ENCODE results near the gene SLC6A6. TPM values are rescaled to one million over a fixed set of nuclear protein-coding genes. Genes with fewer than 3 reads are reported as not detected.

The SLC6A6 gene
- total and polyA plus RNA-seq, 10 of the 15 experiments (the other 5 are each of a cell fraction or from before 2014, with no cell fraction given) = 5.6 to 47.0 (median 20.2) TPM

GRCh38 chr3:14490831-14491230 lies 88.4 kb downstream of the SLC6A6 start:
- DNase-seq (ENCODE audit: low read depth, low spot score) (no peak), FAIRE-seq (no peak), ATAC-seq (no peak)
- Histone ChIP-seq H3K4me2 (ENCODE audit: control insufficient read depth, insufficient read depth) (no peak overlapping the region), H3K27ac (ENCODE audit: control insufficient read depth, insufficient read depth) (no peak overlapping the region), H3K4me3 (no peak overlapping the region), H3K4me1 (ENCODE audit: control insufficient read depth, insufficient read depth, low read length) (peaks cover 7% of the 10 kb centered on the region), H3K9ac (ENCODE audit: control insufficient read depth, insufficient read depth, low read length) (no peak overlapping the region), H2AFZ (ENCODE audit: control insufficient read depth, low read depth, low read length) (no peak overlapping the region), H3K9me3 (replicated peaks; ENCODE audit: control insufficient read depth, insufficient read depth, low read length) (no peaks in the 10 kb centered on the region), H3K27me3 (replicated peaks in 1 of 2; ENCODE audit: control insufficient read depth in 2 of 2, insufficient read depth in 2 of 2, low read length in 1 of 2) (no peaks in the 10 kb centered on the region), H3K36me3 (ENCODE audit: control insufficient read depth in 2 of 2, insufficient read depth in 2 of 2, low read length in 1 of 2) (peaks cover 0 to 8% of the 10 kb centered on the region in 2 experiments; a peak in 3 of 4 replicates), H4K20me1 (ENCODE audit: control insufficient read depth, insufficient read depth) (no peaks in the 10 kb centered on the region), H3K79me2 (ENCODE audit: control insufficient read depth, insufficient read depth, low read length) (no peaks in the 10 kb centered on the region)
- ChIA-PET POLR2A (no interaction called here), RAD21 (ENCODE audit: unreplicated experiment) (interaction anchor here (0.5 kb wide), 1 partner anchor 195 kb away, joined by 3 read pairs; no protein-coding TSS in a partner anchor), CTCF (no interaction called here), SMC1A (ENCODE audit: uncharacterized antibody, unreplicated experiment) (interaction anchor here (0.6 kb wide), 1 partner anchor 15 kb away, joined by 3 read pairs; no protein-coding TSS in a partner anchor)
- in situ Hi-C loops (cut with MboI) (no loop called here), intact Hi-C loops (cut with micrococcal nuclease; ENCODE audit: unreplicated experiment) (no loop called here)
- TF ChIP-seq, protein P1, sequence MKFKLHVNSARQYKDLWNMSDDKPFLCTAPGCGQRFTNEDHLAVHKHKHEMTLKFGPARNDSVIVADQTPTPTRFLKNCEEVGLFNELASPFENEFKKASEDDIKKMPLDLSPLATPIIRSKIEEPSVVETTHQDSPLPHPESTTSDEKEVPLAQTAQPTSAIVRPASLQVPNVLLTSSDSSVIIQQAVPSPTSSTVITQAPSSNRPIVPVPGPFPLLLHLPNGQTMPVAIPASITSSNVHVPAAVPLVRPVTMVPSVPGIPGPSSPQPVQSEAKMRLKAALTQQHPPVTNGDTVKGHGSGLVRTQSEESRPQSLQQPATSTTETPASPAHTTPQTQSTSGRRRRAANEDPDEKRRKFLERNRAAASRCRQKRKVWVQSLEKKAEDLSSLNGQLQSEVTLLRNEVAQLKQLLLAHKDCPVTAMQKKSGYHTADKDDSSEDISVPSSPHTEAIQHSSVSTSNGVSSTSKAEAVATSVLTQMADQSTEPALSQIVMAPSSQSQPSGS (IDR thresholded peaks at IDR 0.05; ENCODE audit: low read length) = no peak
- TF ChIP-seq RAD51 (IDR thresholded peaks at IDR 0.05) = no peak
- TF ChIP-seq ATF7 (IDR thresholded peaks at IDR 0.05; ENCODE audit: low read depth) = no peak
- TF ChIP-seq STAT1 (conservative IDR thresholded peaks at IDR 0.05) = no peak
- TF ChIP-seq NBN (IDR thresholded peaks at IDR 0.05) = no peak
- TF ChIP-seq CBX5 (IDR thresholded peaks at IDR 0.05; ENCODE audit: low read depth) = no peak
- no peak for TF ChIP-seq HCFC1 (IDR thresholded peaks at IDR 0.05; ENCODE audit: low read length)
- no peak for TF ChIP-seq BCL11A (IDR thresholded peaks at IDR 0.05; ENCODE audit: low read depth, low read length)
- TF ChIP-seq SREBF1 (IDR thresholded peaks at IDR 0.05; ENCODE audit: low read length) = no peak
- no peak for TF ChIP-seq POLR2A (IDR thresholded peaks at IDR 0.05; ENCODE audit: low read depth, low read length)
- TF ChIP-seq SMARCA5 (IDR thresholded peaks at IDR 0.05) = no peak
- no peak for TF ChIP-seq SREBF2 (IDR thresholded peaks at IDR 0.05; ENCODE audit: low read length)
- TF ChIP-seq ELK1 (IDR thresholded peaks at IDR 0.05; ENCODE audit: low read depth, low read length) = no peak
- no peak for TF ChIP-seq SKIL (IDR thresholded peaks at IDR 0.05; ENCODE audit: low read depth, poor library complexity, severe bottlenecking)
- no peak for TF ChIP-seq CHD4 (IDR thresholded peaks at IDR 0.05)
- TF ChIP-seq PAX8 (IDR thresholded peaks at IDR 0.05) = no peak
- TF ChIP-seq EGR1 (IDR thresholded peaks at IDR 0.05; ENCODE audit: borderline replicate concordance in 1 of 2, low read depth in 2 of 2, low read length in 2 of 2) = no peak
- whole genome bisulfite sequencing (ENCODE audit: insufficient coverage, insufficient replicate concordance, low lambda C conversion rate, missing lambda C conversion rate) = 67% methylated on average over 2 of the region's 2 CpGs
- BruUV-seq (replicated peaks) = no TSS peak

All from GM12878 (cell line).